ENCODE results near the gene SYTL3.
A peak's percentile ranks its signal among the peaks of the same experiment; 100 is the strongest.
"Not testable (repeated sequence)": the region's sequence is repeated elsewhere in the genome, so short reads cannot be mapped to it uniquely, and the experiment has no call there.

Gene SYTL3

GRCh38 chr6:158777510-158777909 lies 127.7 kb downstream of the SYTL3 start:
- no peak for DNase-seq

DNA sequence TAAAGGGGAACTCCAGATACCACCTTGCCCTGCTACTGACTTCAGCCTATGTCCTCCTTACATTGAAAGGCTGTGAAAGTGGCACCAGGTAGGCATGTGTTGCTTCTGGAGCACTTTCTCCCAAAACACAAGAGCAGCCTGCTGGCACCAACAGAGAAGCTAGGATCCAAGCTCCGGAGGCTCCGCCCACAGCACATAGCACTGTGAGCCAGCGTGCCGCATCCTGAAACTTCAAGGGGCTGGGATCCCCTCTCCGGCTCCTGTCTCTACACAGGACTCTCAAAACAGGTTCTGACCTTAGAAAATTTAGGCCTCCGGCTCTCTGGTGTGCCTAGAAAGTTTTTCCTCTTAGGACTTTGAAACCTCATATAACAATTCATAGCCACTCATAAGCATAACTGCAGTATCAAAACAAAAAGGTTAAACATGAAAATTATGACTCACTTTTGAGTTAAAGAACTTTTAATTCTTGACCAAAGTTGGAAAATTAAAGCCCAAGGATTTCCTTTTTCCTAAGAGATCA lies 128.2 kb downstream of the SYTL3 start:
- no peak for DNase-seq

DNA sequence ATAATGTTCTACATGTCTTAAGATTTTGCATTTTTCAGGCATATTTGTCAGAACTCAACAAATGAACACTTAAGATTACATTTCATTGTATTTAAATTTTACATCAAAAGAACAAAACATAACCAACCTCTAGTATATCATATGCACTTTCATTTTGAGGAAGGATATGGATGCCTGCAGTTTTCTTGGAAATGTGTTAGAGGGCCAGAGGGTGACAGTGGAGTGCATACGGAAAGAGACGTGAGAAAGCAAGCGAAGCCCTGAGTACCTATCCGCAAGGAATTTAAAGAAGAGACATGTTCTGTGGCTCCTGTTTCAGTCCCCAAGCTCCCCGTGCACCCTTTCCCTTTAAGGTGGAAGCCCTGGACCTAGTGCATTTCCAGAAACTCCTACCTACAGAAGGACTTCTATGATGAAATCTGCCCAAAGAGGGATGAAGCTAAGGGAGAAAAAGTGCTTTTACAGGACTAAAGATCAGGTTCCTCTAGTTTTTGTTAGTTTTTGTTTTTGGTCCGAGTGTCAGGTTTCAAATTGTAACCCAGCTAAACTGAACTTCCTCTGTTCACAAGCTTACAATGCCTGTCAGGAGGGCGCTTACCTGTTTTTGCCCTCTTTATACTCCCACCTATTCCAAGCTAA lies 130.5 kb downstream of the SYTL3 start:
- no peak for DNase-seq

DNA sequence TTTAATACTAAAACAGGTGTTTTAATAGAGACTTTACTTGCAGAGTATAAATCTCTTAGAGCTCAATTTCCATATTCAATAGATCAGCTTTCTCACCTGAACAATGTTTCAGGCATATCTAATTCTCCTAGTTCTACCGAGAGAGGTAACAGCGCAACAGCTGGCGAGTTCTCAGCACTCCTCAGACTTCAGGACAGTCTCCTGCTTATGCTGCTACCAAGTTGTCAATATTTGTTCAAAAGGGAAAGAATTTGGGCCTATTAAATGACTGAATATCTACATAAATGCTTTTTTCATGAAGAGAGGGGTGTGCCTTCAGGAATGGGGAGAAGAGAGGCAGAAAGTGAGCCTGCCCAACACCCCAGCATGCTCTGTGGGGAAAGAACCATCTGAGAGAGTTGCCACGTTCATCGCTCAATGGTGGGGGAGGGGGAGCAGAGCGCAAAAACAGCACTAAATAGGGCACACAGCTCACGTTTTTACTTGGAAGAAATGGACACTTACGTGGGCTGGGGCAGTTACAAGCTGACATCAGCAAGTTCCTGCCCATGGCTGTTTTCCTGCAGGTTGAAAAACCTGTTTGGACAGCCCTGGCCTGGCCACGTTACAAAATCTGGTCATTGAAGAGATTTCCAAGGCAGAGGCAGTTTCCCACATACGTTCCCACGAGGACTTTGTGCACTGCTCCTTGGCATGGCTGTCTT lies 131.3 kb downstream of the SYTL3 start:
- no peak for DNase-seq

DNA sequence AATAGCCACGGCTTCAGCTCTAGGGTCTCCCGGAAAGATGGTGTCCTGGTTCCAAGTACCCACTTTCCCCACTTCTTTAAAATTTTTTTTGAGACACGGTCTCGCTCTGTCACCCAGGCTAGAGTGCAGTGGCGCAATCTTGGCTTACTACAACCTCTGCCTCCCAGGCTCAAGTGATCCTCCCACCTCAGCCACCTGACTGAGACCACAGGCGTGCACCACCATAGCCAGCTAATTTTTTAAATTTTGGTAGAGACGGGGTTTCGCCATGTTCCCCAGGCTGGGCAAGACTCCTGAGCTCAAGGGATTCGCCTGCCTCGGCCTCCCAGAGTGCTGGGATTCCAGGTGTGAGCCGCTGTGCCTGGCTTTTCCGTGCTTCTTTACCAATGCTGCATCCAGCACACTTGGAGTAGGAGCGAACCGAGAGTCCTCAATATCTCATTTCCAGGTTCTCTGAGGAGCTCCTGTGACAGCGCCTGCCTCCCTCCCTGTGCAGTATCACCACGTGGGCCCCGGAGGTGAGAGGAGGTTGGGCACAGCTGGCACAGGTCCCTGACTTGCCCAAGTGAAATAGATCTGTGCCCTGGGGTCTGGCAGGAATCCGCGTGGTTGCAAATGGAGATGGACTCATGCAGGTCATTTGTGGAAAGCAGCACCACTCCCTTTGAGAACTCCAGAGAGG lies 132.0 kb downstream of the SYTL3 start:
- DNase-seq, result peak in 1 of 2 donors; percentile 24

GRCh38 chr6:158782432-158783166 lies 132.7 kb downstream of the SYTL3 start:
- DNase-seq, result no peak

GRCh38 chr6:158783167-158783450 lies 133.3 kb downstream of the SYTL3 start:
- DNase-seq, result no peak

- no peak for DNase-seq
Observed at GRCh38 chr6:158783851-158784250, 134.0 kb downstream of the SYTL3 start.

GRCh38 chr6:158784505-158784904 lies 134.7 kb downstream of the SYTL3 start:
- no peak for DNase-seq

DNA sequence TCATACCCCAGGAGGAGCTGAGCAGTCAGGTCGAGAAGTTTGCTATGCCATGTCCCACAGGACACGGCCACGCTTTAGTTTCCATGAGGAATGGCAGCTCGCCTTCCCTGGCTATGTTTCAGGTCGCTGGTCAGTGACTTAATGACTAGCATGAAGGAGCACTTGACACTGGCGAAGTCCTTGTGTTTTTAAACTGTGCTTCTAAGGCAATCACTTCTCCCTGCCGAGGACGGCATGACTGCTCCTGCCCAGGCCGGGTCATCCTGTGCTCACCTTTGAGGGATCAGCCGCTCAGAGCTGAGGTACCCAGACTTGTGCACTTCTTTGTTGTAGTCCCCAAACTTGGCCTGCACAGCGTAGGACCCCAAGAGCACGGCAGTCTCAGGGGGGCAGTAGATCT lies 135.2 kb downstream of the SYTL3 start:
- DNase-seq, result no peak

DNA sequence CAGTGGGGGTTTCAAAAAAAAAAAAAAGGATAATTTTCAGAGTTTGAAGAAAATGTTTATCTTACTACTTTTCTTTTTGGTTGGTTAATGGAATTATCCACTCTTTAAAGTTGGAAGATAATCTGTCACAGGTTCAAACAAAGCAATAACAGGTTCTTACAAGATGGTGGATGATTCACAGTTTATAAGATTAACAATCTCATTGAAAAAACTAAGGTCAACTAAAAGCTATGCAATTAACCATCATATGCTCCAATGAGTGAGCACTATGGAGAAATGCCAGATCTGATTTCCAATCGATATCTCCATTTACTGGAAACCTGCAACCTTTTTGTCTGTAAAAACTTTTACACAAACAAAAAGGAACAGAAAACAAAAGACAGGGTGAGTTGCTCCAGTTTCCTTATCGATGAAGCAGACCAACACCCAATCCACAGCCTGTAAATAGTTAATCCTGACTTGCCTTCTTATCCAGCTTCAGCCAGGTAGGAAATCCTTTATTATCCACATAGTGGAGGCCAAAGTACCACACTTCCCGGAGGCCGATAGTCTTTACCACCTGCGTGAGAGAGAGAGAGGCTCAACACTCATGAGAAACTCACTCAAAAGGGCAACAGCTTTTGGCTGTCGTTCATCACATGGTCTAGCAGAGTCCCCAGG lies 136.9 kb downstream of the SYTL3 start:
- DNase-seq, result no peak

DNA sequence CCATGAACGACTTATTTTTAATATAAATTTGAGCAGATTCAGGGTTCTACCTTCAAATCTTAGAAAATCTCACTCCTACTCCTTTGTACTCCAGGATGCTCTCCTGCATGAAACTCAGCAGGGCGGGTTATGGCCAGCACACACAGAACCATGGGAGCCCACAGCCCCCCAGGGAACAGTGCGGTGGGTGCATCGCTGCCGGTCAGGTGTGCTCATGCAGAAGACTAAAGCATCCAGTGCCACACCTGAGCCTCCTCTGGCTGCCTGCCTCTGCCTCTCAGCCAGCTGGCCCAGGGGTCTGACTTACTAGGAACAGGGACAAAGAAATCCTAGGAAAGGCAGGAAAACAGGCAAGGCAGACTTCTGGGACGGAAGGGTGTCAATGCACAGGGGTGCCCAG lies 137.5 kb downstream of the SYTL3 start:
- DNase-seq, result no peak

- DNase-seq, result no peak
Observed at GRCh38 chr6:158789115-158789917, 139.5 kb downstream of the SYTL3 start.

GRCh38 chr6:158791274-158791855 lies 141.5 kb downstream of the SYTL3 start:
- DNase-seq, result no peak

- DNase-seq, result not testable (repeated sequence)
Observed at GRCh38 chr6:158792505-158792904, 142.7 kb downstream of the SYTL3 start.

GRCh38 chr6:158793432-158793831 lies 143.6 kb downstream of the SYTL3 start:
- DNase-seq, result peak; percentile 25 to 28

GRCh38 chr6:158795516-158795915 lies 145.7 kb downstream of the SYTL3 start:
- DNase-seq, result no peak

DNA sequence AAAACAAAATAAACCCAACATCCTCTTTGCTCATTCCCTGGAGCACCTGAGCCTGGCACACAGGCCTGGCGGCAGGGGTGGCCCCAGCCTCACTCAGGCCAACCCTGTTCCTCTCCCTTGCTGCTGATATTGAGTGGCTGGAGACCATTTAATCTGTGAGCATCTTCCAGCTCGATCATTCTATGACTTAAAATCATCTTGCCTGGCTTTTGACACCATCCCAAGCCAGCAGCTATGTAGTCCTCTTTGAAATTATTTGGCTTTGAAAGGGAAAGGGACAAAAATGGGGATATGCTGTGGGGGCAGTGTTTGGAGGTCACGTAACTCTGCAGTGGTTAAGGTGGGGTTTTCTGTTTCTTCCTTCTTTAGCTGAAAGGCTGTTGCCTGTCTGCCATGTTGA lies 146.5 kb downstream of the SYTL3 start:
- DNase-seq, result no peak

DNA sequence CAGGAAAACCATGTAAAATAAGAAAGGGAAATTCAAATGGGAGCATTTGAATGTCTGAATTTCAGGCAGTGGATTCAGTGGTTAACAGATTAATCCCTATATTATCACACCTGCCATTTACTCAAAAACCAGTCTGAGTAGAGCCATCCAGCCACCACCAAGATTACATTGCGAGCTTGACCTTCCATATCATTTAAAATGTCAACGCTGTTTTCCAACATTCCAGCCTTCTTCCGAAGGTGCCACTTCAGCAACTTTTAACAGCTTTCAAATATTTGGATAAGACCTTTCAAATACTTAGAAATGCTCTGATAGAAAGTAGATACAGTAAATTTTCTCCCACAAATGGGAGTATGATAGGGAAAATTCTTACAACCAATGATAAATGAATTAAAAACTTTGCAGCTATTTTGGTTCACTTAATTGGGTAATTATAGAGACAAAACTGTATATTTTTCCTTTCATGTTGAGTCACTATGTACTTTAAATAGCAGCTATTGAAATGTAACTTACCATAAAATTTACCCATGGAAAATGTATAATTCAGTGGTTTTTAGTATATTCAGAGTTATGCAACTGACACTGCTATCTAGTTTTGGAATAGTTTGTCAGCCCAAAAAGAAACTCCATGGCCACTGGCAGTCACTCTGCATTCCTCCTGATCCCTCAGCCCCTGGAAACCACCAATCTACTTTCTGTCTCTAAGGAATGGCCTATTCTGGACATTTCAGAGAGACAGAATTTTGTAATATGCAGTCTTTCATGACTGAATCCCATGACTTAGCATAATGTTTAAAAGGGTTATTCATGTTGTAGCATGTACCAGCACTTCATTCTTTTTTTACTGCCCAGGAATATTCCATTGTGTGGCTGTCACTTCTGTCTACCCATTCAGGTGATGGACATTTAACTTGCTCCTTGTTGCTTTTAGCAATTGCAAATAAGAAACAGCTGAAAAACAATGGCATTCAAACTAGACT lies 147.8 kb downstream of the SYTL3 start:
- DNase-seq, result peak in 1 of 2 donors; percentile 12

DNA sequence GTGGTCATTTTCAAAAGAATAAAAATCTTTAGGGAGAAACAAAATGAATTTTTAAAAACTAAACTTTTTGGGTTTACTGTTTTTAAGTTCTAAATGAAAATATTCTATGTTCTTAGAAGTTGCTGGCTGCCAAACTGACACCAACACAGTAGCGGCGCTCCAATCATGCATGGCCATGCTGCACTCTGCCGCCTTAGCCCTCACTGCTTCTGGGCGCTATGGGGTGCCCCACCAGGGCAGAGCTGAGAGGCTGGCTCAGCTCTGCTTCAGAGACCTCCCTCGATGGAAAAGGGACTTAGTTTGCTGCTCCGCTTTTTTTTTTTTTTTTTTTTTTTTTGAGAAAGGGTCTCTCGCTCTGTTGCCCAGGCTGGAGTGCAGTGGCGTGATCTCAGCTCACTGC lies 148.5 kb downstream of the SYTL3 start:
- DNase-seq, result no peak
